ENCODE results near the gene ZPBP. TPM values are rescaled to one million over a fixed set of nuclear protein-coding genes. Genes with fewer than 3 reads are reported as not detected.

The ZPBP gene
- total and polyA plus RNA-seq, 2 donors (not counting 3 experiments of a cell fraction or from before 2014, with no cell fraction given) = not detected

GRCh38 chr7:49927631-49928030, 165.4 kb downstream of the ZPBP start:
- intact Hi-C loops (cut with micrococcal nuclease) (no loop called here), dilution Hi-C loops (cut with MboI; ENCODE audit: extremely low pct_ligation_motif_present, low sequenced_read_pairs) (no loop called here)
- CTCF ChIA-PET = no interaction called here
- H2AFZ ChIP-seq (ENCODE audit: low read depth, low read length) = no peak overlapping the region
- H3K9me3 ChIP-seq (replicated peaks; ENCODE audit: control insufficient read depth, insufficient read depth, low read length) = peaks cover 9% of the 10 kb centered on the region
- no peaks in the 10 kb centered on the region for H3K9me1 ChIP-seq (replicated peaks; ENCODE audit: control insufficient read depth, extremely low read depth, insufficient read depth, low read length)
- H3K4me3 ChIP-seq (replicated peaks in 1 of 3; ENCODE audit: insufficient read depth in 1 of 3, low read depth in 1 of 3, low read length in 3 of 3) = no peak overlapping the region
- H3K4me1 ChIP-seq (ENCODE audit: control insufficient read depth, extremely low read depth, insufficient read depth, low read length) = no peaks in the 10 kb centered on the region
- H3K27me3 ChIP-seq (ENCODE audit: control insufficient read depth in 2 of 2, insufficient read depth in 2 of 2, low read length in 2 of 2) = no peaks in the 10 kb centered on the region
- no peak overlapping the region for H3K4me2 ChIP-seq (ENCODE audit: insufficient read depth, low read length)
- POLR2A ChIA-PET = no interaction called here
- TF ChIP-seq POLR2A (IDR thresholded peaks at IDR 0.05; ENCODE audit: low read depth, low read length) (no peak), EZH2 (IDR thresholded peaks at IDR 0.05; ENCODE audit: borderline replicate concordance, low read depth, low read length, severe bottlenecking) (no peak), GATA2 (IDR thresholded peaks at IDR 0.05; ENCODE audit: insufficient read depth, insufficient read length, low read depth, low read length) (no peak), POLR2AphosphoS5 (IDR thresholded peaks at IDR 0.05; ENCODE audit: insufficient read depth, low read depth, low read length) (no peak), CTCF (IDR thresholded peaks at IDR 0.05; ENCODE audit: extremely low read depth in 1 of 2, insufficient read depth in 1 of 2, low read depth in 1 of 2, low read length in 2 of 2) (no peak), MYC (IDR thresholded peaks at IDR 0.05; ENCODE audit: low read depth, low read length) (no peak), FOS (IDR thresholded peaks at IDR 0.05; ENCODE audit: borderline replicate concordance, insufficient read depth, low read length) (no peak), MAX (IDR thresholded peaks at IDR 0.05; ENCODE audit: insufficient read depth, insufficient read length) (no peak), JUN (IDR thresholded peaks at IDR 0.05; ENCODE audit: borderline replicate concordance, insufficient read depth, insufficient read length, low read depth) (no peak)
- H3K9ac ChIP-seq (replicated peaks; ENCODE audit: extremely low read depth, insufficient read depth, low read length) = no peak overlapping the region
- H4K20me1 ChIP-seq (replicated peaks; ENCODE audit: control insufficient read depth, extremely low read depth, insufficient read depth, low read length) = no peaks in the 10 kb centered on the region
- DNase-seq (ENCODE audit: low read depth, low spot score) (no peak), FAIRE-seq (no peak)
- H3K36me3 ChIP-seq (ENCODE audit: control insufficient read depth in 2 of 2, extremely low read depth in 1 of 2, insufficient read depth in 2 of 2, low read length in 2 of 2) = no peaks in the 10 kb centered on the region
- no TSS peak for BruUV-seq (replicated peaks)
- no peaks in the 10 kb centered on the region for H3K79me2 ChIP-seq (ENCODE audit: control insufficient read depth, insufficient read depth, low read length)
- H3K27ac ChIP-seq (ENCODE audit: insufficient read depth, low read depth, low read length) = no peak overlapping the region

All from endothelial cell of umbilical vein (primary cell).